RCC 7860 (cell line): ENCODE measurements around the gene KDM4C.
"Not testable (repeated sequence)": the region's sequence is repeated elsewhere in the genome, so short reads cannot be mapped to it uniquely, and the experiment has no call there.

Source experiments
- DNase-seq: peaks from one replicate; pipeline ENCODE4 v3.0.0-alpha.2; 2015; ENCODE audit warnings: low spot score
- FAIRE-seq: peaks from 2 replicates; lab custom pipeline; 2012; peaks lifted over from hg19 to GRCh38; lab: Jason Lieb, UNC

The KDM4C gene

GRCh38 chr9:6926436-6926835, 168.7 kb downstream of the KDM4C start:
- no peak for DNase-seq
- no peak for FAIRE-seq

- no peak for FAIRE-seq
- no peak for DNase-seq
These were observed 170.1 kb downstream of the KDM4C start for GRCh38 chr9:6927838-6928237.

GRCh38 chr9:6928863-6929262, 171.1 kb downstream of the KDM4C start:
- DNase-seq = no peak
- no peak for FAIRE-seq

GRCh38 chr9:6929441-6930215, 171.9 kb downstream of the KDM4C start:
- no peak for FAIRE-seq
- DNase-seq = no peak

GRCh38 chr9:6930827-6931226, 173.1 kb downstream of the KDM4C start:
- DNase-seq (no peak), FAIRE-seq (no peak)

GRCh38 chr9:6931913-6932312, 174.1 kb downstream of the KDM4C start:
- FAIRE-seq (no peak), DNase-seq (peak; percentile 55)

- FAIRE-seq = no peak
These were observed 178.3 kb downstream of the KDM4C start for GRCh38 chr9:6936103-6936502.

GRCh38 chr9:6937209-6937608, 179.4 kb downstream of the KDM4C start:
- no peak for FAIRE-seq

More at GRCh38 chr9:6936103-6936502, 178.3 kb downstream of the KDM4C start:
- no peak for DNase-seq

GRCh38 chr9:6938447-6938846, 180.7 kb downstream of the KDM4C start:
- peak; percentile 34 for DNase-seq
- FAIRE-seq = peak; percentile 74

More at GRCh38 chr9:6937209-6937608, 179.4 kb downstream of the KDM4C start:
- DNase-seq = no peak

- no peak for DNase-seq
- FAIRE-seq = no peak
These were observed 181.1 kb downstream of the KDM4C start for GRCh38 chr9:6938873-6939272.

GRCh38 chr9:6941501-6941900, 183.7 kb downstream of the KDM4C start:
- no peak for FAIRE-seq
- no peak for DNase-seq

- no peak for DNase-seq
- no peak for FAIRE-seq
These were observed 184.6 kb downstream of the KDM4C start for GRCh38 chr9:6942406-6942805.

GRCh38 chr9:6943293-6943692, 185.5 kb downstream of the KDM4C start:
- FAIRE-seq (no peak), DNase-seq (no peak)

- FAIRE-seq (no peak), DNase-seq (no peak)
These were observed 186.3 kb downstream of the KDM4C start for GRCh38 chr9:6944093-6944551.

- DNase-seq = no peak
- no peak for FAIRE-seq
These were observed 187.1 kb downstream of the KDM4C start for GRCh38 chr9:6944896-6945295.

GRCh38 chr9:6945816-6946215, 188.0 kb downstream of the KDM4C start:
- DNase-seq (no peak), FAIRE-seq (no peak)

- no peak for FAIRE-seq
These were observed 188.9 kb downstream of the KDM4C start for GRCh38 chr9:6946583-6947166.

GRCh38 chr9:6948921-6949320, 191.1 kb downstream of the KDM4C start:
- DNase-seq, FAIRE-seq: not testable (repeated sequence)

More at GRCh38 chr9:6946583-6947166, 188.9 kb downstream of the KDM4C start:
- DNase-seq = no peak

- no peak for FAIRE-seq
These were observed 197.6 kb downstream of the KDM4C start for GRCh38 chr9:6955251-6955921.

GRCh38 chr9:6956879-6957278, 199.1 kb downstream of the KDM4C start:
- DNase-seq = no peak
- no peak for FAIRE-seq

More at GRCh38 chr9:6955251-6955921, 197.6 kb downstream of the KDM4C start:
- DNase-seq = no peak

GRCh38 chr9:6959270-6960000, 201.7 kb downstream of the KDM4C start:
- no peak for DNase-seq
- no peak for FAIRE-seq
